ENCODE data around the gene GABBR2. TPM values are rescaled to one million over a fixed set of nuclear protein-coding genes. Genes with fewer than 3 reads are reported as not detected.

GABBR2 gene
- total and polyA plus RNA-seq, 2 experiments from 2014 or later, result 0.89 to 1.3 TPM

- no peaks in the 10 kb centered on the region for H3K27me3 ChIP-seq (ENCODE audit: insufficient read depth)
- TF ChIP-seq EZH2 (IDR thresholded peaks at IDR 0.05; ENCODE audit: low read depth, unreplicated experiment) (no peak), STAT1 (IDR thresholded peaks at IDR 0.05; ENCODE audit: unreplicated experiment) (no peak), EZH2phosphoT487 (IDR thresholded peaks at IDR 0.05; ENCODE audit: unreplicated experiment) (no peak), CTCF (conservative IDR thresholded peaks at IDR 0.05; ENCODE audit: low read depth in 2 of 2) (no peak), ZNF114 (CRISPR knock-in tag; IDR thresholded peaks at IDR 0.05) (no peak), JUNB (IDR thresholded peaks at IDR 0.05; ENCODE audit: unreplicated experiment) (no peak), NANOG (IDR thresholded peaks at IDR 0.05; ENCODE audit: borderline replicate concordance) (no peak), POLR2AphosphoS5 (IDR thresholded peaks at IDR 0.05; ENCODE audit: low read depth) (no peak), ZNF462 (CRISPR knock-in tag; IDR thresholded peaks at IDR 0.05) (no peak), ETS1 (IDR thresholded peaks at IDR 0.05) (no peak), CREB1 (CRISPR knock-in tag; IDR thresholded peaks at IDR 0.05; ENCODE audit: low read depth) (no peak), REST (IDR thresholded peaks at IDR 0.05; ENCODE audit: unreplicated experiment) (no peak), ZNF331 (CRISPR knock-in tag; IDR thresholded peaks at IDR 0.05; ENCODE audit: low read depth) (no peak)
- Mint-ChIP-seq H3K4me3 (no peak overlapping the region), H3K4me1 (peaks cover 3% of the 10 kb centered on the region; the same call in 2 of the 3 replicates), H3K27ac (no peak overlapping the region), H3K27me3 (ENCODE audit: insufficient read depth, low read depth, poor library complexity) (peaks cover 3% of the 10 kb centered on the region), H3K36me3 (ENCODE audit: low read depth) (no peaks in the 10 kb centered on the region), H3K9me3 (no peaks in the 10 kb centered on the region; the same call in 1 of the 3 replicates)
- no peaks in the 10 kb centered on the region for H3K9me2 ChIP-seq (ENCODE audit: insufficient read depth)
- no peak for ATAC-seq
- no peak overlapping the region for H3K4me2 ChIP-seq
- H3K4me1 ChIP-seq (ENCODE audit: insufficient read depth), result no peaks in the 10 kb centered on the region
- H4K20me1 ChIP-seq (replicated peaks; ENCODE audit: insufficient read depth), result no peaks in the 10 kb centered on the region
- H3F3A ChIP-seq (replicated peaks; ENCODE audit: low read depth), result no peaks in the 10 kb centered on the region
- H3K4me3 ChIP-seq, result no peak overlapping the region
- no peak overlapping the region for H2AFZ ChIP-seq
- H3K36me3 ChIP-seq (ENCODE audit: insufficient read depth), result no peaks in the 10 kb centered on the region
- no peaks in the 10 kb centered on the region for H3K79me2 ChIP-seq (replicated peaks; ENCODE audit: insufficient read depth)
- DNase-seq (ENCODE audit: low spot score), result no peak
- no peak overlapping the region for H3K27ac ChIP-seq (ENCODE audit: low read depth)
Measured at GRCh38 chr9:98518556-98518955, 190.2 kb downstream of the GABBR2 start.

Measured in GM23338 (cell line).